HepG2 (cell line): ENCODE results near the gene GSAP. TPM values are rescaled to one million over a fixed set of nuclear protein-coding genes. Genes with fewer than 3 reads are reported as not detected.

Experiments used
- CSRNP1 ChIP-seq: sonication (generic); formaldehyde crosslinking; IDR thresholded peaks from 2 replicates; pipeline ENCODE4 v1.8.1; 2023; ENCODE audit warnings: mild to moderate bottlenecking, missing genetic modification reagents
- FOXM1 ChIP-seq: sonication (generic); formaldehyde crosslinking; IDR thresholded peaks from 2 replicates; pipeline ENCODE4 v1.5.0; 2020; ENCODE audit warnings: missing genetic modification reagents
- MAZ ChIP-seq, 2 experiments: sonication (generic) in 1 of 2; formaldehyde crosslinking in 1 of 2; IDR thresholded peaks; 2 replicates each; pipeline versions ENCODE4 v1.5.0 to v1.6.1; 2012 to 2020; ENCODE audit warnings: low read depth in 2 of 2, mild to moderate bottlenecking in 2 of 2, borderline replicate concordance in 1 of 2, improper control_type of control experiment in 1 of 2, low read length in 1 of 2, missing genetic modification reagents in 1 of 2, moderate library complexity in 1 of 2
- NCOA2 ChIP-seq: sonication (generic); formaldehyde crosslinking; IDR thresholded peaks from 2 replicates; pipeline ENCODE4 v1.8.0; 2022; ENCODE audit warnings: inconsistent platforms
- SMAD1 ChIP-seq: sonication (generic); formaldehyde crosslinking; IDR thresholded peaks from 2 replicates; pipeline ENCODE4 v1.4.0; 2020; ENCODE audit warnings: missing genetic modification reagents, low read depth, mild to moderate bottlenecking, borderline replicate concordance
- STAG1 ChIP-seq: sonication (generic); formaldehyde crosslinking; IDR thresholded peaks from 2 replicates; pipeline ENCODE4 v1.4.0; 2020; ENCODE audit warnings: missing genetic modification reagents
- SYNCRIP ChIP-seq: fragments of 200-400 bp; formaldehyde crosslinking; IDR thresholded peaks from 2 replicates; pipeline ENCODE4 v1.6.1; 2018; ENCODE audit warnings: mild to moderate bottlenecking, low read depth, low read length; ENCODE audit not compliant: insufficient read depth
- ZNF274 ChIP-seq: sonication (generic); formaldehyde crosslinking; IDR thresholded peaks from 2 replicates; pipeline ENCODE4 v1.5.1; 2020; ENCODE audit warnings: mild to moderate bottlenecking, missing genetic modification reagents
- ZNF280D ChIP-seq: sonication (generic); formaldehyde crosslinking; IDR thresholded peaks from 2 replicates; pipeline ENCODE4 v1.5.1; 2020; ENCODE audit warnings: mild to moderate bottlenecking, missing genetic modification reagents
- ZNF672 ChIP-seq: sonication (generic); formaldehyde crosslinking; IDR thresholded peaks from 2 replicates; pipeline ENCODE4 v1.8.1; 2022; ENCODE audit warnings: missing genetic modification reagents
- ZSCAN22 ChIP-seq: sonication (generic); formaldehyde crosslinking; IDR thresholded peaks from 2 replicates; pipeline ENCODE4 v1.4.0; 2020; ENCODE audit warnings: mild to moderate bottlenecking, missing genetic modification reagents
- polyA plus RNA-seq, 8 experiments: library from polyadenylated mRNA; depleted of rRNA in 3 of 8; stranded (reverse) in 7 of 8; unstranded in 1 of 8; fragments of >200 nt; fragmentation: Illumina TruSeq in 4 of 8; extraction: Trizol in 4 of 8; gene quantifications; 2 replicates each; pipeline versions ENCODE4 v1.2.1 to v1.2.3, GENCODE V29; 2011 to 2016; ENCODE audit warnings: low read depth in 4 of 8, missing spikeins in 1 of 8, mixed read lengths in 1 of 8; ENCODE audit not compliant: insufficient read depth in 1 of 8
- total RNA-seq, 5 experiments: library from RNA; depleted of rRNA; stranded (reverse); fragments of >200 nt; fragmentation: Illumina TruSeq; extraction: Trizol; gene quantifications; 2 replicates each; pipeline ENCODE4 v1.2.3, GENCODE V29; 2016; ENCODE audit warnings: low read depth in 1 of 5
- TF ChIP-seq, protein P1 (sequence below): IDR thresholded peaks from 2 replicates; pipeline ENCODE4 v1.6.1; 2012; ENCODE audit warnings: low read depth, low read length, improper control_type of control experiment
- TF ChIP-seq, protein P2 (sequence below): IDR thresholded peaks from 2 replicates; pipeline ENCODE4 v1.6.1; 2016; ENCODE audit warnings: missing biosample characterization, missing genetic modification reagents, low read depth

GSAP gene
- total and polyA plus RNA-seq, 2 of the 13 experiments (the other 11 are each of a cell fraction or from before 2014, with no cell fraction given) = 34.6 to 40.6 TPM

DNA sequence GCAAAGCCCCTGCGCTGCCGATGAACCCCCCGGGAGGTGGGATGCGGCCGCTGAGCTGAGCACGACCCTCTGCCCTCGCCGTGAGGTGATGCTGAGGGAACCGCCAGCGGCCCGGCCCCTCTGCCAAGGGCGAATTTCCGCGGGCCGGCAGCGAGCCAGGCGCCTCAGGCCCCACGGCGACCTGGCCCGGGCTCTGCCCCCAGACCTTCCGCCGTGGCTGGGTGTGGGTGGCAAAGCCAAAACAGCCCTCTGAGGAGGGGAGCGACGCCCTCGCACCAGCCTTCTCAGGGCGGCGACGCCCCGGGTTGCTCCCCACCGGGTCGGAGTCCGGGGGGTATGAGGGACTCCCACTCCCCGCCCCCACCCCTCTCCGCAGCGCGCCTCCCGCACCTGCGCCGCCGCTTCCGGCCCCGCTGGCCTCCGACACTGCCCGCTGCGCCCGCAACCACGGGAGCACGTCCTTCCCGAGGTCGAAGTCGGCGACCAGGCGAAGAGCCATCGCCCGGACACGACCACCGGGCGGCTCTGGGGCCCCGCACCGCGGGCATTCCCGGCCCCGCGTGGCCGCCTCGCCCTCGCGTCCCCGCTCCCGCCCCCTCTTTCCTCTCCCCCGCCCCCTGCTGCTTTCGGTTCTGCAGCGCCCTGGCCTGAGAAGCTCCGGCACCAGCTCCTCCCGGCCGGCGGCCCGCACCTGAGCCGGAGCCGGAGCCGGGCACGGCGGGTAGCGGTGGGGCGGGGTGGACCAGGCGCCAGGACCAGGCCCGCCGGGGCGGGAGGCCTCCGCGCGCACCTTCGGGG, at the start of gene GSAP (continued):
- TF ChIP-seq, protein P1, sequence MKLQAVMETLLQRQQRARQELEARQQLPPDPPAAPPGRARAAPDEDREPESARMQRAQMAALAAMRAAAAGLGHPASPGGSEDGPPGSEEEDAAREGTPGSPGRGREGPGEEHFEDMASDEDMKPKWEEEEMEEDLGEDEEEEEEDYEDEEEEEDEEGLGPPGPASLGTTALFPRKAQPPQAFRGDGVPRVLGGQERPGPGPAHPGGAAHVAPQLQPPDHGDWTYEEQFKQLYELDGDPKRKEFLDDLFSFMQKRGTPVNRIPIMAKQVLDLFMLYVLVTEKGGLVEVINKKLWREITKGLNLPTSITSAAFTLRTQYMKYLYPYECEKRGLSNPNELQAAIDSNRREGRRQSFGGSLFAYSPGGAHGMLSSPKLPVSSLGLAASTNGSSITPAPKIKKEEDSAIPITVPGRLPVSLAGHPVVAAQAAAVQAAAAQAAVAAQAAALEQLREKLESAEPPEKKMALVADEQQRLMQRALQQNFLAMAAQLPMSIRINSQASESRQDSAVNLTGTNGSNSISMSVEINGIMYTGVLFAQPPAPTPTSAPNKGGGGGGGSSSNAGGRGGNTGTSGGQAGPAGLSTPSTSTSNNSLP = no peak
- peak; percentile 52; the same call in 1 of the 2 replicates for TF ChIP-seq ZNF672
- TF ChIP-seq ZNF280D (CRISPR knock-in tag) = no peak; the same call in 1 of the 2 replicates
- no peak for TF ChIP-seq FOXM1
- TF ChIP-seq STAG1 (CRISPR knock-in tag) = peak; percentile 5; the same call in 1 of the 2 replicates
- no peak for TF ChIP-seq SYNCRIP
- TF ChIP-seq SMAD1 (CRISPR knock-in tag) = peak; percentile 57; the same call in 1 of the 2 replicates
- peak; percentile 82; the same call in 1 of the 2 replicates for TF ChIP-seq CSRNP1 (CRISPR knock-in tag)
- no peak for TF ChIP-seq ZSCAN22 (CRISPR knock-in tag)
- TF ChIP-seq NCOA2 (CRISPR knock-in tag) = no peak
- 0 out of 2 replicates have a peak, but pooled peaks have one; percentile 19 for TF ChIP-seq MAZ (IDR thresholded peaks at IDR 0.05; ENCODE audit: borderline replicate concordance, low read depth, low read length)
- TF ChIP-seq MAZ (CRISPR knock-in tag; IDR thresholded peaks at IDR 0.05; ENCODE audit: low read depth) = no peak
- TF ChIP-seq, protein P2, sequence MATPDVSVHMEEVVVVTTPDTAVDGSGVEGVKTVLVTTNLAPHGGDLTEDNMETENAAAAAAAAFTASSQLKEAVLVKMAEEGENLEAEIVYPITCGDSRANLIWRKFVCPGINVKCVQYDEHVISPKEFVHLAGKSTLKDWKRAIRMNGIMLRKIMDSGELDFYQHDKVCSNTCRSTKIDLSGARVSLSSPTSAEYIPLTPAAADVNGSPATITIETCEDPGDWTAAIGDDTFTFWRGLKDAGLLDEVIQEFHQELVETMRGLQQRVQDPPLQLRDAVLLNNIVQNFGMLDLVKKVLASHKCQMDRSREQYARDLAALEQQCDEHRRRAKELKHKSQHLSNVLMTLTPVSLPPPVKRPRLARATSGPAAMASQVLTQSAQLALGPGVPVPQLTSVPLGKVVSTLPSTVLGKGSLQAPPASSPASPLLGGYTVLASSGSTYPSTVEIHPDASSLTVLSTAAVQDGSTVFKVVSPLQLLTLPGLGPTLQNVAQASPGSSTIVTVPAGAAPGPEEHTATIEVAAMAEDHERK = no peak
- TF ChIP-seq ZNF274 (CRISPR knock-in tag) = no peak
